22Rv1 (cell line): ENCODE measurements around the gene SF3B2.
"Not testable (repeated sequence)": the region's sequence is repeated elsewhere in the genome, so short reads cannot be mapped to it uniquely, and the experiment has no call there.

Experiments used
- H3K27ac ChIP-seq: fragments of 450-650 bp; 2 replicates; pipeline ENCODE4 v1.5.1; 2017
- ZFX ChIP-seq: fragments of 450-650 bp; IDR thresholded peaks from 2 replicates; pipeline ENCODE4 v1.6.1; 2017; ENCODE audit warnings: antibody characterized with exemption, borderline replicate concordance
- TF ChIP-seq, protein P1 (sequence below): fragments of 450-650 bp; IDR thresholded peaks from 2 replicates; pipeline ENCODE4 v1.5.1; 2017; ENCODE audit warnings: mild to moderate bottlenecking

Gene SF3B2

DNA sequence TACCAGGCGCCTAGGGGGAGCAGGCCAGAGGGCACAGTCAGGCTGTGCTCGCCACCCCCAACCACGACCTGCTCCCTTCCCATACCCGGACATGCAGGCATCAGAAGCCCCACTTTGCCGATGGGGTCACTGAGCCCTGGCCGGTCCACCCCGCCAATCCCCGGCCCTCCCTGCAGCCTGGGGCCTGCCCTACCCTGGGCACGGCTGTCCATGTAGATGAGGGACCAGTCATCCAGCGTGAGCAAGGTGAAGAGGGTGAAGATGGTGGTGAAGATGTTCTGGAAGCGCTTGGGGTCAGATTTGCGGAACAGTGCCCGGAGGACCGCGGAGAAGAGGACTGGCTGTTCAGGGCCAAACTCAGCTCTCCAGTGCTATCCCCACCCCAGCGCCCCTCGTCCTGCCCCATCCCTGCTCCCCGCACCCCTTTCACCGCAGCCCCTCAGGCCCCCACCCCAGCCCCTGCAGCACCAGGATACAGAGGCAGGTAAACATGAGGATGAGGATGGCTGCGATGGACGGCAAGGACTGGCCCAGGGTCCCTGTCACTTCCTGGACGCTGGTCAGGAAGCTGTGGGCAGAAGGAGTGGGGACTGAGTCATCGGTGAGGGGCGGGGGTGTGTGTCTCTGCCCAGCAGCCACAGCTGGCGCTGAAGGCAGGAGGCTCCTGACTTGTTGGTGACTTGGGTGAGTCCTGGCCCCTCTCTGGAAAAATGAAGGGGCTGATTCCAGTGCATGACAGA, 31.4 kb upstream of the SF3B2 start:
- no peak overlapping the region for H3K27ac ChIP-seq

GRCh38 chr11:66022401-66023185, 29.6 kb upstream of the SF3B2 start:
- H3K27ac ChIP-seq: no peak overlapping the region
- TF ChIP-seq ZFX: no peak
- TF ChIP-seq, protein P1, sequence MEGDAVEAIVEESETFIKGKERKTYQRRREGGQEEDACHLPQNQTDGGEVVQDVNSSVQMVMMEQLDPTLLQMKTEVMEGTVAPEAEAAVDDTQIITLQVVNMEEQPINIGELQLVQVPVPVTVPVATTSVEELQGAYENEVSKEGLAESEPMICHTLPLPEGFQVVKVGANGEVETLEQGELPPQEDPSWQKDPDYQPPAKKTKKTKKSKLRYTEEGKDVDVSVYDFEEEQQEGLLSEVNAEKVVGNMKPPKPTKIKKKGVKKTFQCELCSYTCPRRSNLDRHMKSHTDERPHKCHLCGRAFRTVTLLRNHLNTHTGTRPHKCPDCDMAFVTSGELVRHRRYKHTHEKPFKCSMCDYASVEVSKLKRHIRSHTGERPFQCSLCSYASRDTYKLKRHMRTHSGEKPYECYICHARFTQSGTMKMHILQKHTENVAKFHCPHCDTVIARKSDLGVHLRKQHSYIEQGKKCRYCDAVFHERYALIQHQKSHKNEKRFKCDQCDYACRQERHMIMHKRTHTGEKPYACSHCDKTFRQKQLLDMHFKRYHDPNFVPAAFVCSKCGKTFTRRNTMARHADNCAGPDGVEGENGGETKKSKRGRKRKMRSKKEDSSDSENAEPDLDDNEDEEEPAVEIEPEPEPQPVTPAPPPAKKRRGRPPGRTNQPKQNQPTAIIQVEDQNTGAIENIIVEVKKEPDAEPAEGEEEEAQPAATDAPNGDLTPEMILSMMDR: peak; percentile 97

More for the DNA sequence above, 31.4 kb upstream of the SF3B2 start:
- TF ChIP-seq, protein P1: no peak
- TF ChIP-seq ZFX: no peak

GRCh38 chr11:66023186-66023440, 29.1 kb upstream of the SF3B2 start:
- H3K27ac ChIP-seq: not testable (repeated sequence)

- no peak within 1 kb of the TSS for H3K27ac ChIP-seq
- no peak for TF ChIP-seq ZFX
- TF ChIP-seq, protein P1: no peak
Measured at GRCh38 chr11:66026017-66026529, 26.1 kb upstream of the SF3B2 start, which contains the start of gene CATSPER1. CATSPER1 (minus strand) TSS chr11:66026479; CDS start chr11:66026379, 100 bp downstream.

GRCh38 chr11:66032957-66033735, 19.0 kb upstream of the SF3B2 start:
- H3K27ac ChIP-seq: no peak overlapping the region
- TF ChIP-seq, protein P1: no peak
- TF ChIP-seq ZFX: no peak

DNA sequence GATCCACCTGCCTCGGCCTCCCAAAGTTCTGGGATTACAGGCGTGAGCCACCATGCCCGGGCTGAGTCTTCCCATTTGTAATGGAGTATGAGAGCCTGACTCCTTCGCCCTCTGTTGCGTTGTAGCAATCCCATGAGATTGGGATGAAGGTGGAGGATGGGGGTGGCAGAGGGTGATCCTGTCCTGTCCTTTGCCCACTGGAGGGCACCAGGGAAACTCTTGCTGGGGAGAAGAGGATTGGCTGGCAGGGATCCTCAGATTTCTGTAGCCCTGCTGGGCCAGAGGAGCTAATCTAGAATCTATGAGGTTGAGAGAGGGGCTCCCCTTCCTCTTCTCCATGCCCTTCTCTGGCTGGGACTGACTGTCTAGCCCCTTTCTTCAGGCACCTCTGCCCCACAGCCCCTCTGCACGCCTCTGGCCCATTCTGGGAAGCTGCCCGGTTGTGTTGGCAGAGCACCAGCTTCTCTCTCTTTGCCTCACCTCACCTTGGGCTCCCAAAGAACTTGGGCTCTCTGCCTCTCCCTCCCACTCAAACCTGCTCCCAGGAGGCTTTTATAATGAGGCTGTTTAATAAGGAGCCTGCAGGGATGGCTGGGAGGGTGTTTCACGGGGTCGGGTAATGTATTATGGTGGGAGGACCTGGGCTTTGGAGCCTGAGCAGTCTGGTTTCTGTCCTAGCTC, 16.4 kb upstream of the SF3B2 start:
- TF ChIP-seq ZFX: no peak
- TF ChIP-seq, protein P1: no peak

GRCh38 chr11:66036334-66036710, 15.8 kb upstream of the SF3B2 start:
- H3K27ac ChIP-seq: no peak overlapping the region
- TF ChIP-seq, protein P1: no peak
- no peak for TF ChIP-seq ZFX

More for the DNA sequence above, 16.4 kb upstream of the SF3B2 start:
- H3K27ac ChIP-seq: no peak overlapping the region
